Upper lobe of left lung (tissue), 6 donors: ENCODE results near the gene STEAP1B. TPM values are rescaled to one million over a fixed set of nuclear protein-coding genes. Genes with fewer than 3 reads are reported as not detected.

Experiments used
- ATAC-seq, 2 donors: fragments of 200-7000 bp; cut with Tn5 transposase; one replicate each; pipeline ENCODE4 v1.9.1; 2022; ENCODE audit warnings: mild to moderate bottlenecking in 2 of 2, moderate library complexity in 2 of 2; ENCODE audit not compliant: low FRiP score in 2 of 2
- DNase-seq, 2 donors: peaks; one replicate each; pipeline ENCODE4 v3.0.0-alpha.2; 2019 to 2020
- H3K27ac ChIP-seq, 4 donors: fragments of 200-600 bp; sonication (generic); one replicate each; pipeline ENCODE4 v1.5.1; 2016 to 2019
- H3K27me3 ChIP-seq, 4 donors: fragments of 200-600 bp; sonication (generic); one replicate each; pipeline ENCODE4 v1.5.1; 2017 to 2019
- H3K36me3 ChIP-seq, 4 donors: fragments of 200-600 bp; sonication (generic); one replicate each; pipeline ENCODE4 v1.5.1; 2016 to 2019
- H3K4me1 ChIP-seq, 4 donors: fragments of 200-600 bp; sonication (generic); one replicate each; pipeline ENCODE4 v1.5.1; 2018 to 2019
- H3K4me3 ChIP-seq, 4 donors: fragments of 200-600 bp; sonication (generic); one replicate each; pipeline ENCODE4 v1.5.1; 2017 to 2019; ENCODE audit warnings: mild to moderate bottlenecking in 2 of 4, moderate library complexity in 1 of 4
- H3K9me3 ChIP-seq, 4 donors: fragments of 200-600 bp; sonication (generic); one replicate each; pipeline ENCODE4 v1.5.1; 2018 to 2019
- EP300 ChIP-seq, 4 donors: sonication (generic); formaldehyde crosslinking; IDR thresholded peaks; one replicate each; pipeline ENCODE4 v1.5.1; 2017; ENCODE audit warnings: antibody characterized with exemption in 4 of 4, control low read depth in 2 of 4
- POLR2A ChIP-seq, 4 donors: fragments of 450-650 bp; IDR thresholded peaks; one replicate each; pipeline ENCODE4 v1.5.1; 2016 to 2017; ENCODE audit warnings: antibody characterized with exemption in 4 of 4, mild to moderate bottlenecking in 2 of 4
- POLR2AphosphoS5 ChIP-seq, 2 donors: sonication (generic); formaldehyde crosslinking; IDR thresholded peaks; one replicate each; pipeline ENCODE4 v1.5.1; 2017; ENCODE audit warnings: antibody characterized with exemption in 2 of 2
- WGBS, 2 donors: methylation state at CpG; one replicate each; pipeline ENCODE4 v1.1.5; 2017 to 2018; 5-methylcytosine and 5-hydroxymethylcytosine counted together
- total RNA-seq, 6 donors: library from RNA; depleted of rRNA in 4 of 6; stranded (reverse); fragments of >200 nt in 4 of 6; gene quantifications; one replicate each; pipeline versions ENCODE4 v1.1.0 to v1.2.1, GENCODE V29; 2016 to 2021
- TF ChIP-seq, protein P1 (sequence below), 6 experiments: fragments of 450-650 bp in 4 of 6; fragments of 200-600 bp in 2 of 6; sonication (generic) in 2 of 6; IDR thresholded peaks; one replicate each; pipeline ENCODE4 v1.5.1; 2016 to 2019; ENCODE audit warnings: antibody characterized with exemption in 6 of 6
- donor health status: DM: no; HTN: no; CAD: no; lungs with moderate emphysema.
- donor health status: DM: no; HTN: yes; CAD: no; lungs with severe emphysema.

The STEAP1B gene
- total RNA-seq, 6 donors from 2014 or later = 0.30 to 2.1 (median 0.92) TPM; not detected in 3

- Histone ChIP-seq H3K4me3 (no peak overlapping the region), H3K27ac (no peak overlapping the region), H3K9me3 (no peaks in the 10 kb centered on the region), H3K36me3 (no peaks in the 10 kb centered on the region), H3K4me1 (peaks cover 0 to 8% (median 3%) of the 10 kb centered on the region in 4 donors), H3K27me3 (no peaks in the 10 kb centered on the region)
- ATAC-seq (peak; percentile 28 to 61), DNase-seq (no peak)
- TF ChIP-seq, protein P1, sequence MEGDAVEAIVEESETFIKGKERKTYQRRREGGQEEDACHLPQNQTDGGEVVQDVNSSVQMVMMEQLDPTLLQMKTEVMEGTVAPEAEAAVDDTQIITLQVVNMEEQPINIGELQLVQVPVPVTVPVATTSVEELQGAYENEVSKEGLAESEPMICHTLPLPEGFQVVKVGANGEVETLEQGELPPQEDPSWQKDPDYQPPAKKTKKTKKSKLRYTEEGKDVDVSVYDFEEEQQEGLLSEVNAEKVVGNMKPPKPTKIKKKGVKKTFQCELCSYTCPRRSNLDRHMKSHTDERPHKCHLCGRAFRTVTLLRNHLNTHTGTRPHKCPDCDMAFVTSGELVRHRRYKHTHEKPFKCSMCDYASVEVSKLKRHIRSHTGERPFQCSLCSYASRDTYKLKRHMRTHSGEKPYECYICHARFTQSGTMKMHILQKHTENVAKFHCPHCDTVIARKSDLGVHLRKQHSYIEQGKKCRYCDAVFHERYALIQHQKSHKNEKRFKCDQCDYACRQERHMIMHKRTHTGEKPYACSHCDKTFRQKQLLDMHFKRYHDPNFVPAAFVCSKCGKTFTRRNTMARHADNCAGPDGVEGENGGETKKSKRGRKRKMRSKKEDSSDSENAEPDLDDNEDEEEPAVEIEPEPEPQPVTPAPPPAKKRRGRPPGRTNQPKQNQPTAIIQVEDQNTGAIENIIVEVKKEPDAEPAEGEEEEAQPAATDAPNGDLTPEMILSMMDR (IDR thresholded peaks at IDR 0.05) = no peak
- peak in 1 of 2 donors; percentile 14 for TF ChIP-seq POLR2AphosphoS5 (IDR thresholded peaks at IDR 0.05)
- no peak for TF ChIP-seq POLR2A (IDR thresholded peaks at IDR 0.05)
- no peak for TF ChIP-seq EP300 (IDR thresholded peaks at IDR 0.05)
- WGBS, 2 donors = 71% methylated on average over 5 of the region's 5 CpGs
Observed at GRCh38 chr7:22487978-22488642, 11.9 kb downstream of the STEAP1B start.

DNA sequence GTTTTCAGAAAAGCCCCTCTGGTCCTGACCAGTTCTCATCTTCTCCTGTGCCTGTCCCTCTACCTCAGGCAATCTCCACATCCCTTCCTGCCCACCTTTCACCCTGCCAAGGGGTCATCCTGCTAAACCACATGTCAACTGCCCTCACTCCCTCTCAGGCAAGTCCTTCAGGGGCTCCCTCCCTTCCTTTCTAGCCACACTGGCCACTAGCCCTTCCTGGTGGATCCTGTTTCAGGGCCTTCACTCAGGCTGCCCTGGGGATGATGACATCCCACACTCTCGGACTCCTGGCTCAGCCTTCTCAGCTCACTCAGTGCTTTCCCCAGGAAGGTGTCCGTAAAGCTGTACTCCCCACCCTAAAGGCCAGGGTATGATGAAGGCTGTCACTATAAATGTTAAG is 13.4 kb downstream of the STEAP1B start:
- no peak overlapping the region for H3K4me3 ChIP-seq
- 75 to 76% methylated on average over 2 of the region's 2 CpGs for WGBS, 2 donors
- H3K9me3 ChIP-seq = no peaks in the 10 kb centered on the region
- H3K4me1 ChIP-seq = peaks cover 5 to 19% (median 12%) of the 10 kb centered on the region in 4 donors
- TF ChIP-seq POLR2AphosphoS5 (IDR thresholded peaks at IDR 0.05) (no peak), POLR2A (IDR thresholded peaks at IDR 0.05) (no peak), EP300 (IDR thresholded peaks at IDR 0.05) (no peak)
- no peaks in the 10 kb centered on the region for H3K36me3 ChIP-seq
- DNase-seq (no peak), ATAC-seq (no peak)
- no peaks in the 10 kb centered on the region for H3K27me3 ChIP-seq
- no peak overlapping the region for H3K27ac ChIP-seq

DNA sequence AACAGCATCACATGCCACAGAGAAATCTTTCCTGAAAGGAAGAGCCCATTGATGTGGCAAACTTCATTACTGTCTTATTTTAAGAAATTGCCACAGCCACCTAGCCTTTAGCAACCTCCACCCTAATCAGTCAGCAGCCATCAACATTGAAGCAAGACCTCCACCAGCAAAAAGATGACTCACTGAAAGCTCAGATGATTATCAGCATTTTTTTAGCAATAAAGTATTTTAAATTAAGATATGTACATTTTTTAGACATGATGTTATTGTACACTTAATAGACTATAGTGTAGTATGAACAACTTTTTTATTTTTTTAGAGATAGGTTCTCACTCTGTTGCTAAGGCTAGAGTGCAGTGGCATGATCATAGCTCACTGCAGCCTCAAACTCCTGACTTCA is 14.8 kb downstream of the STEAP1B start:
- TF ChIP-seq POLR2AphosphoS5 (IDR thresholded peaks at IDR 0.05) (no peak), EP300 (IDR thresholded peaks at IDR 0.05) (no peak), POLR2A (IDR thresholded peaks at IDR 0.05) (no peak)
- TF ChIP-seq, protein P1 (IDR thresholded peaks at IDR 0.05) = no peak
- no peaks in the 10 kb centered on the region for H3K27me3 ChIP-seq
- no peaks in the 10 kb centered on the region for H3K9me3 ChIP-seq
- H3K4me3 ChIP-seq = no peak overlapping the region
- no peak for ATAC-seq
- H3K27ac ChIP-seq = no peak overlapping the region
- no peak for DNase-seq
- H3K4me1 ChIP-seq = peaks cover 10 to 25% (median 15%) of the 10 kb centered on the region in 4 donors
- no peaks in the 10 kb centered on the region for H3K36me3 ChIP-seq

DNA sequence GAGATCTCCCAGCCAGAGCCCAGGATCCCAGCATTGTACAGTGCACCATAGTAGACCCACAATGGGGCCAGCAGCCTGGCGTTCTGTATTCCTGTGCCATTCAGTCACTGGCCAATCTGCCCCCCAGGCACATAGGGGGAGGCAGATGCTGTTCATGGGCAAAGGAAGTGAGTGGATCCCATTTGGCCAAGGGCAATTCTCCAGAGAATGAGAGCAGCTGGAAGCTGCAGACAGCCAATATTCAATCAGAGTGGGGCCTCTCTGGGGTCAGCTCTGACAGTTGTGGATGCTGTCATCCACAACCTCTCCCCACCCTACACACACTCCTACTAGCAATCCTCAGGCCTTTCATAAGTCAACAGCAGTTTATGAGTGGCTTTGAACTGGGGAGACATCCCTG is 17.5 kb downstream of the STEAP1B start:
- 100% methylated on average over 1 of the region's 1 CpG; no CpG with 5 or more reads in 1 of the 2 donors for WGBS, 2 donors
- H3K4me3 ChIP-seq = no peak overlapping the region
- no peaks in the 10 kb centered on the region for H3K9me3 ChIP-seq
- TF ChIP-seq, protein P1 (IDR thresholded peaks at IDR 0.05) = no peak
- TF ChIP-seq POLR2A (IDR thresholded peaks at IDR 0.05) (no peak), POLR2AphosphoS5 (IDR thresholded peaks at IDR 0.05) (no peak), EP300 (IDR thresholded peaks at IDR 0.05) (no peak)
- no peaks in the 10 kb centered on the region for H3K36me3 ChIP-seq
- no peaks in the 10 kb centered on the region for H3K27me3 ChIP-seq
- DNase-seq (no peak), ATAC-seq (no peak)
- H3K27ac ChIP-seq = peak overlapping the region in 2 of 4 donors; percentile 38 to 46
- H3K4me1 ChIP-seq = peaks cover 9 to 17% (median 13%) of the 10 kb centered on the region in 4 donors

GRCh38 chr7:22481726-22482125 is 18.3 kb downstream of the STEAP1B start:
- H3K4me3 ChIP-seq = no peak overlapping the region
- peaks cover 9 to 17% (median 13%) of the 10 kb centered on the region in 4 donors for H3K4me1 ChIP-seq
- H3K27ac ChIP-seq = peak overlapping the region in 3 of 4 donors; percentile 7 to 46 (median 38)
- peak; percentile 32 to 59 for TF ChIP-seq POLR2AphosphoS5 (IDR thresholded peaks at IDR 0.05)
- peak in 2 of 4 donors; percentile 20 to 80 for TF ChIP-seq EP300 (IDR thresholded peaks at IDR 0.05)
- TF ChIP-seq POLR2A (IDR thresholded peaks at IDR 0.05) = no peak
- no peaks in the 10 kb centered on the region for H3K27me3 ChIP-seq
- WGBS, 2 donors = 20 to 33% methylated on average over 5 of the region's 5 CpGs
- no peaks in the 10 kb centered on the region for H3K36me3 ChIP-seq
- H3K9me3 ChIP-seq = no peaks in the 10 kb centered on the region
- DNase-seq (no peak), ATAC-seq (no peak)
